Measurements from ENCODE around the gene LIN37.
A peak's percentile ranks its signal among the peaks of the same experiment; 100 is the strongest.
"Not testable (repeated sequence)": the region's sequence is repeated elsewhere in the genome, so short reads cannot be mapped to it uniquely, and the experiment has no call there.

Gene LIN37

DNA sequence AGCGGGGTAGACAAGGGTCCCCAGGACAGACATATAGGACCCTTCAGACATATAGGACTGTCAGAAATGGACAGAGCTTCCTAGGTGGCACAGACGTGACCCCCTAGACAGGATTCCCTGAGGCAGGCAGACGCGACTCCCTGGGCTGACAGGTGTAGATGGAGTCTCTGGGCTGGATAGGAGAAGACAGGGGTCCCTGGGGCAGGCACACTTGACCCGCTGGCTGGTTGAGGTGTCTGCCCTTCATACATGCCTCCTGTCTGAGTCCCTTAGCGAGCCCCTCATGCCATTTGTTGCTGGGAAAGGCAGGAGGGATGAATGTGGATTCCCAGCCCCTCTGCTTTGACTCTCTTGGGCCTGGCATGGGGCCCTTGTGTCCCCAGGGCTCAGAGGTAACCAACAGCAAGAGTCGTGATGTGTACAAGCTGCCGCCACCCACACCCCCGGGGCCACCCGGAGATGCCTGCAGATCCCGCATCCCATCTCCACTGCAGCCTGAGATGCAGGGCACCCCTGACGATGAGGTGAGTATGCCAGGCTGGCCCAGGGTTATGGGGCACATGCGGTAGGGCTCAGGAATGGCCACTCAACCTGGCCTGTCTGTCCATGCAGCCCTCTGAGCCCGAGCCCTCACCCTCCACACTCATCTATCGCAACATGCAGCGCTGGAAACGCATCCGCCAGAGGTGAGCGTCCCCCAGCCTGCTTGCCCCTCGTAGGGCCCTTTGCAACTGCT, 5.4 kb downstream of the LIN37 start:
- DNase-seq (ENCODE audit: low read depth), result no peak

DNA sequence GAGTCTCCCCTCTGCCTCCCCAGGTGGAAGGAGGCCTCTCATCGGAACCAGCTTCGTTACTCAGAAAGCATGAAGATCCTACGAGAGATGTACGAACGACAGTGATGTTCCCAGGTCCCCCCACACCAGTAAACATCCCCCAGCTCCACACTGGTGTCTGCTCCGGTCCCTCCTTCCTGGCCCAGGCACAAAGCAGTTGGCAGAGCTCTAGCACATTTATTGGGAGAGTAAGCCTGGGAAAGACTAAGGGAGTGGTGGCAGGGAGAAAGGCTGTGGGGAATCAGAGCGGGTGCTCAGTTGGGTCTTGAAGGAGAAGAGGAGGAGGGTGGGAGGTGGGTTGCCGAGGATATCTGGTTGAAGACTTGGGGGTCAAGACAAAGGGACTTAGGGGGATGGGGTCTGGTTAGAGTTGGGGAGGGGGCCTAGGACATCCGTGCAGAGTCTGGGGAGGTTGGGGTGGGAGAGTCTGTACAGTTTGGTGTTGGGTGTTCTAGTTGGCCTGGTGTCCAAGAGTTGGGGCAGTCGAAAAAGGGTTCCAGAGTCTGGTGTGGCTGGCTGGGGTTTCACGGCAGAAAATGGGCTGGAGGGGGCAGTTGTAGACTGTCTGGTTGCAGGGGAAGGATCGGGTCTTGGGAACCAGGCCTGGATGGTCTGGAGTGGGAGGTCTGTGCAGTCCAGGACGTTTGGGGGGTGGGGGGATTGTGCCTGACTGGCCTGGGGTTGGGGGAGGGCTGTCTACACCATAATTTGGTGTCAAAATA, 6.2 kb downstream of the LIN37 start:
- no peak for DNase-seq (ENCODE audit: low read depth)

DNA sequence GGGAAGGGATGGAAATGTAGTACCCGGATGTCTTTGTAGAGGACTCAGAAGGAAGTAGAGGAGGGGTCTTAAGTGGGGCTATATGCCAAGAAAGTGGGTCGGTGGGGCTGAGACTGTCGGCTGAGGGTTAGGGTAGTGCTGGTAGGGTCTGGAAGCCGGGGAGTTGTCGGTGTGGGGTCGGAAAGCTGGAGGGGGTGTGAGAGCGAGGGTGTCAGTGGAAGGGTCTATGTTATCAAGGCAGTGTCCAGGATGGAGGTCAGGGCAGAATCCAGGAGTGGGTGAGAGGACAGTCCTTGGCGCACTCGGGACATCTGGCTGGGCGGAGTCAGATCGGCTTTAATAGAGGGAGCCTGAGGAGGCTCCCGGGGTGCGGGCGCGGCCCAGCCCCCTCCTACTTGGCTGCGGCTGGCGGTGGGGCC, 6.8 kb downstream of the LIN37 start:
- no peak for DNase-seq (ENCODE audit: low read depth)

DNA sequence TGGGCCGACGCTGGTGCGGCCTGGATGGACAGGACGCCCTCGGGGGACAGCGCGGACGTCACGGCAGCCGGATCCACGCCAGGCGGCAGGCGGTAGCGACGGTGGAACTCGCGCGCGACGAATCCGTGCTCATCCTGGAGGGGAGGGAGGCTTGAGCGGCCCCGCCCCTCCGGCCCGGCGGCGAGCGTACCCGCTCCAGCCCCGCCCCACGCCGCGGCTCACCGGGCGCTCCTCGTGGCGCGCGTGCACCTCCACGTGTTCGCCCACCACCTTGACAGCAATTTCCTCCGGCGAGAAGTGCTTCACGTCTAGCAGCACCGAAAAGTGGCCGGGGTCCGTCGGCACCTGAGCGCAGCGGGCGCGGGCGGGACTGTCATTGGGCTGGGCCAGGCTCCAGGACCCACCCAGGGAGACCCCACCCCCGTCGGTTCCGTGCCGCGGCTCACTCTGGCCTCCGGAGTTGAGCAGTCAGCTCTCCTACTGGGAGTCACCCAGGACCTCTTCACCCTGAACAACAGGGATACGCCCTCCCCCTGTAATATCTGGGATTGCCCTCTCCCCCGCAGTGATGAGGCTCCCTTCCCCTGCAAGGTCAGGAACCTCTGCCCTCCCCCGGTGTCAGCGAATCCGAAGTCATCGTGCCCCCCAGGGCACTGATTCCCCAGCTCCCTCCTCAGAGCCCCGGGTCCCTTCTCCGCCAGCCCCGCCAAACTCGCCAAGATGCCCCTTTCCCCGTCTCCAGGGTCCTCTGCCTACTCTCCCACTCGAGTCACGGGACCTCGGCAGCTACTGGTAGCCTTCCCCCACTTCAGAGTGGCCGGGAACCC, 7.4 kb downstream of the LIN37 start:
- no peak for DNase-seq (ENCODE audit: low read depth)

DNA sequence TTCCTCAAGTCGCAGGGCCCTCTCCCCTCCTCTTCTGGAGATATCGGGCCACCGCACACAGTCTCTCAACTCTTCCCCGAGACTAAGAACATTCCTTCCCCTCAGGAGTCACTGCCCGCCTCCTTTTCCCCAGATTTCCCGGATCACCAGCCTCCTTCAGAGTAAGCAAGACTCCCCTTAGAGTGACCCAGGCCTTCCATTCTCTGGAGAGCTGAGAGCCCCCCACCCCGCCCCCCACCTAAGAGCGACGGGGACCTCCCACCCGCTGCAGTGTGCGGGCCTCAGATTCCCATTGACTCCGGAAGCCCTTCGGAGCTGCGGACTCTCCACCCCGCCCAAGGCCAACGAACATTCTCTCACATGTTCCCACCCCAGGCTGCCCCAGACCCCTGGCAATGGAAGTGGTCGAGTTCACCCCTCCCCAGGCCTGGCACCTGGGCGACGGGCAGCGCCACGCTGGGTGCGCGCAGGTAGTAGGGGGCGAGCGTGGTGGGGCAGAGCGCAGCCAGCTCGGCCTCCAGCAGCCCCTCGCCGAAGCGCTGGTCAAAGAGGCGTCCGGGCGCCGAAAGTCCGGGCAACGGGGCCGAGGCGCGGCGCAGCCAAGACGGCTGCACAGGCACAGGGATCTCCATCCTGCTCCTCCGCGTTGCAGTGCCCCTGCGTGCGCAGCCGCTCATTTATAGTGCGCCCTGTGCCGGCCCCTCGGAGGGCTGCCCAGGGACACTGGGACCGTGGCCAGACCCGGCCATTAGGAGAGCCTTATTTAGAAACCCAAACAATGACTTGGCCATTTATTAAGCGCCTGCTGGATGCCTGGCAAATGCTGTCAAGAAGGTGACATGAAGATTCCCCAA, 8.2 kb downstream of the LIN37 start, which contains the start of gene HSPB6:
TSS of gene HSPB6 (minus strand) at position 653 of the 854 bp plus-strand sequence. CDS start at position 632, 21 bp downstream.
- DNase-seq (ENCODE audit: low read depth), result no peak

DNA sequence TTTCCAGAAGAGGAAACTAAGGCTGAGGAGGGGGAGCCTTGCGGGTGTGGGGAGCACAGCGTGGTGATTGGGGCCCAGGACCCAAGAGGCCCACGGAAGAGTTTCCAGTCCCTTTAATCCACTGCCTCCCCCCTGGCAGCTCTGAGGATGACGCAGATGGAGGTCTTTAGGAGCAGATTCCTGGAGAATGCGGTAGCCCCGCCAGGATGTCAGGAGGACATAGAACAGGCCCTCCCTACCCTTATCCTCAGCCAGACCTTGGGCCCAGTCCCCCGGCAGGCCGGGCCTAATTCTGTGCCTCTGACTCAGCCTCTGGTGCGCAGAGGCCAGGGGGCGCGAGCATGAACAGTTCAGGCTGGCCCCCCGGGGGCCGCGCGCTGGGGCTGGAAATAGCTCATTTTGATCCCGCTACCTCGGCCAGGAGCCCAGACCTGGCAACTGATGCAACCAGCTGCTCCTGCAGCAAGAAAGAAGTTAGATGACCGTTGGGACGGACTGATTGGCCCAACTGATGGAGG, 8.9 kb downstream of the LIN37 start:
- DNase-seq (ENCODE audit: low read depth), result no peak

DNA sequence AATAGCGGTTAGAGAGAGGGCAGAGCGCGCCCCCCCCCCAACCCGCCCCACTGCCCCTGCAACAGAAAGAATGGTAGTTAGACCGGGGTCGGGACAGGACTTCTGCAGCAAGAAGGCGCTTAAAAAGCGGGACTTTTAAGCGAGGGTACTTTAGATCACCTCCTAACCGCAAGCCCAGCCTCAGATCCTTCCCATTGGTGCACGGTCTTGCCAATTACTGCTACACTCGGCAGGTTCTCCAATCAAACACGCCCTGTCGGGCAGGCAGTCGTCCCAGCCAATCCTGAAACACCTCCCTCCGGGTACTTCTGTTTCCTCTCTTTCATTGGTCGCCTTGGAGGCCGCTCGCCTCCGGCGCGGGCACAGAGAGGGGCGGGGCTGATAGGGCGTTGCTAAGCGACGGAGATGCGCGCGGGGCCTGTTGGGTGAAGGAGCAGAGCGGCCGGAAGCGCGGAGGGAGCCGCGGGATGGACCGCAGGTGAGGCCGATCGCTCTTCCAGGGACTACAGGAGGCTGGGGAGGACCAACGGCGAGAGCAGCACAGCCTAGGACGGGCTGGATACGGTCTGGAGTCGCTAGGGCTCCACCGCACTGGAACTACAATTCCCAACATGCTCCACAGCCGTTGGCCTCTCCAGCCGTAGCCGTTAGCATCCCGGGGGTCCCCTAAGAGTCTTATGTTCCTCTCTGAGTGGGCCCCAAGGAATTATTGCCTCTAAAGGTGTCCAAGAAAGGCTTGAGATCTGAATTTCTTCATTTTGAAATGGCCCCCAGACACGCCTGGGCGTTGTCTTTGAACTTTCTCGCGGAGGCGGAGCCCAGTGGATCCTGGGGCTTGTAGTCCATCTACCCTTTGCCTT, 9.6 kb downstream of the LIN37 start, which contains the start of gene PROSER3:
TSS of gene PROSER3 (plus strand) at position 428 of the 860 bp plus-strand sequence. CDS start at position 468, 40 bp downstream.
- DNase-seq (ENCODE audit: low read depth), result peak; percentile 98

DNA sequence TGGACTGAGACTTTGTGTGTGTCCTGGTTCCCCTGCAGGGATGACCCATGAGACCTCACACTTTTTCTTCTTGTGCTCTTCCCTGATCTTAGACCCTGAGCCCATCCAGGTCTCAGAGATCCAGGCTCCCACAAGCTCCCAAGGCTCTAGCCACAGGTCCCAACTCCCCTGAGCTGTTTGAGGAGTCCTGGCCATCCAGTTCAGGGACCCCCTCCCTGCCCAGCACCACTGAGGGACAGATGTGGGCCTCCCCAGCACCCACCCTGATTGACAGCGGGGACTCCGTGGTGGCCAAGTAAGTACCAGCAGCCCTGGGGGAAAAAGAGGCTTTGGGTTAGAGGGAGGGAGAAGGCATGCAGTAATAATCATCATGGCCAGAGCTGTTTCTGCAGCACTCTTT, 11.3 kb downstream of the LIN37 start:
- no peak for DNase-seq (ENCODE audit: low read depth)

DNA sequence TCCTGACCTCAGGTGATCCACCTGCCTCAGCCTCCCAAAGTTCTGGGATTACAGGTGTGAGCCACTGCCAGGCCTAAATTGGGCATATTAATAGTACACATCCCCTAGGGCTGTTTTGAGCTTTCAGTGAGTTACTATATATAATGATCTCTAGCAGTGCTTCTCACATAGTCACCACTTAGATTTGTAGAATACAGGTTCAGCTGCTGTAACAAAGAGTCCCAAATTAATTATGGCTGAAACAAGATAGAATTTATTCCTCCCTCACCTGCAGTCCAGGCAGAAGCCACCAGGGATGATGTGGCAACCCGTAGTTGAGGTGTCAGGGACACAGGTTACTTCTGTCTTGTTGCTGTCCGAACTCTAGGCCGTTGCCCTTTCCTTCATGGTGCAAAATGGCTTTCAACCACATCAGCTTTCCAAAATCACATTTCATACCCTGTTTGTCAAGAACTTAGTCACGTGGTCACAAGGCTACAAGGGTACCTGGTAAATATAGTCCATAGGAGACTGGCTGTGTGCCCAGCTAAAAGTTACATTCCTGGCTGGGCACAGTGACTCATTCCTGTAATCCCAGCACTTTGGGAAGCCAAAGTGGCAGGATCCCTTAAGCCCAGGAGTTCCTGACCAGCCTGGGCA, 12.5 kb downstream of the LIN37 start:
- DNase-seq (ENCODE audit: low read depth), result no peak

DNA sequence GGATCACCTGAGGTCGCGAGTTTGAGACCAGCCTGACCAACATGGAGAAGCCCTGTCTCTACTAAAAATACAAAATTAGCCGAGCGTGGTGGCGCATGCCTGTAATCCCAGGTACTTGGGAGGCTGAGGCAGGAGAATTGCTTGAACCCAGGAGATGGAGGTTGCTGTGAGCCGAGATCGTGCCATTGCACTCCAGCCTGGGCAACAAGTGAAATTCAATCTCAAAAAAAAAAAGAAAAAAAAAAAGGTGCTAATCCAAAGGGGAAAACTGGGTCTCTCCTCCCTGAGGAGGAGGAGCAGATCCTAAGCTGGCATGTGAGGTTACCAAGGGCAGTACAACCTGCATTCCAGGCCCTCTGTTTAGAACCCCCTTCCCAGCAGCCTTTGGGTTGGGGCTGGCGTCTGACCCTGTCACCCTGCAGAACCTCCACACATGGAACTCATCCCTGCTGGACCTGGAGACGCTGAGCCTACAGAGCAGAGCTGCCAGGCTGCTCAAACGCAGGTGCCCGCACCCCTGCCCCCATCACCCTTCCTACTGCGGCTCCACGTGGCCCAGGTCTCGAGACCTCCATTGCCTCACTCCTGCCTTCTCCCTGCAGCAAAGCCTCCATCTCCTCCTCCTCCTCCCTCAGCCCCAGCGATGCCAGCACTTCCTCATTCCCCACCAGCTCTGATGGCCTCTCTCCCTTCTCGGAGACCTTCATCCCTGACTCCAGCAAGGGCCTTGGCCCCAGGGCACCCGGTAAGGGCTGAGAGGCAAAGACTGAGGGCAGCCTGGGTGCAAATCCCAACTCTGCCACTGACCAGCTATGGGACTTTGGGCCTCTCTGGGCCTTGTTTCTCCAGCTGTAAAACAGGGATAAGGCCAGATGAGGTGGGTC, 16.3 kb downstream of the LIN37 start:
- DNase-seq (ENCODE audit: low read depth), result no peak

DNA sequence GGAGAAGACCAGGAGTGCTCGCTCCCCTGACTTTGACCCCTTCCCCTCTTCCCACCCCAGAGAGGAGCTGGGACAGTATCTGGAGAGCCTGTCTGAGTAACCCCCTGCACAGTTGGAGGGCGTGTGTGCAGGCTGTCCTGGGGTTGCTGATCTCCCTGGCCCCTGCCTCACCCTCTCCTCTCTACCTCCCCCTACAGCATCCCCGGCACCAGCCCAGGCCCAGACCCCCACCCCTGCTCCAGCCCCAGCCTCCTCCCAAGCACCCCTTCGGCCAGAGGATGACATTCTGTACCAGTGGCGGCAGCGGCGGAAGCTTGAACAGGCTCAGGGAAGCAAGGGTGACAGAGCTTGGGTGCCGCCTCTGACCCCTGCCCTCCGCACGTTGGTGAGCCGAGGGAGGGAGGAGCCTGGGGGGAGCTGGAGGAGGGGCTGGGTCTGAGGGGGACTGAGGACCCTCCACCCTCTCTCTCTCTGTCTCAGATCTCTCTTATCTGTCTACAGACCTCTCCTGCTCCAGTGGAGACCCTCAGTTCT, 18.3 kb downstream of the LIN37 start:
- DNase-seq (ENCODE audit: low read depth), result no peak

DNA sequence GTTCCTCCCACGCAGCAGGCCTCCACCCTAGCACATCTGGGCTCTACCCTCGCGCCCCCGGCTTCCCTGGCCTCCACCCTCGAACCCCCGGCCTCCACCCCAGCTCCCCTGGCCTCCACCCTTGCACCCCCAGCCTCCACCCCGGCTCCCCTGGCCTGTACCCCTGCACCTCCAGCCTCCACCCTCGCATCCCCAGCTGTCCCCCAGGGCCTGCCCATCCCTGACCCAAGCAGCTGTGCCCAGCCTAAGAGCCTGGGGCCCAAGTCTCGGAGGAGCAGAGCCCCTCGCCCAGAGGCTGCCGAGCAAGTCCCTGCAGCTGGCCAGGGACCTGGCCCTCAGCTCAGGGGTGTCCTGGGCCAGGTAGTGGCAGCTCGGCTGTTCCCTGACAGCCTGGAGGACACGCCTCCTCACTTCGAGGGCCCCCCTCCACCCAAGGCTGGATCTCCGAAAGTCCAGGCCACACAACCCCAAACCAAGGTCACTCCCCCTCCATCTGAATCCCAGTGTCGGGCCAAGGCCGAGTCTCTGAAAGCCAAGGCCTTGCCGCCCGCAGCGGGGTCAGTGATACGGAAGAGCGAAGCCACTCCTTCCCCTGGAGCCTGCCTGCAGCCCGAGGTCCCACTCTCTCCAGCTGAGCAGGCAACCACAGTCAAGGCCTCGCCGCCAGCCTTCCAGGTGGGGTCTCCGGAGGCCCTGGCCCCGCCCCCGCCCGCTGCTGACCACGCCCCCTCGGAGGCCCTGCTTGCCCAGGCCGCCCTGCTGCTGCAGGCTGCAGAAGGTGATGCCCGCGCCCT, 19.1 kb downstream of the LIN37 start:
- DNase-seq (ENCODE audit: low read depth), result no peak

DNA sequence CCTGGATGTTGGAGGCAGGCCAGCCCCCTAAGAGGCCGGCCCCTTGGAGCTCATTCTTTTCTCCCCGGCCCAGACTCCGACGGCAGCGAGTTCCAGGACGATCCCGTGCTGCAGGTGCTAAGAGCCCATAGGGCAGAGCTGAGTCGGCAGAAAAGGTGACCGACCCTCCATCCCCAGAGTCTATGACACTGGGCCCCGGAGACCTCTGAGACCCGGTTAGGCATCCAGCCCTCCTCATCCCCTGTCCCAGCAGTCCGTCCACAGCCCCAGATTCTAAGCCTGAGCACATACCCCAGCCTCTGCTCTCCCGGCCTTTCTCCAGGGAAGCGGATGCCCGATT, 19.7 kb downstream of the LIN37 start:
- DNase-seq (ENCODE audit: low read depth), result no peak

DNA sequence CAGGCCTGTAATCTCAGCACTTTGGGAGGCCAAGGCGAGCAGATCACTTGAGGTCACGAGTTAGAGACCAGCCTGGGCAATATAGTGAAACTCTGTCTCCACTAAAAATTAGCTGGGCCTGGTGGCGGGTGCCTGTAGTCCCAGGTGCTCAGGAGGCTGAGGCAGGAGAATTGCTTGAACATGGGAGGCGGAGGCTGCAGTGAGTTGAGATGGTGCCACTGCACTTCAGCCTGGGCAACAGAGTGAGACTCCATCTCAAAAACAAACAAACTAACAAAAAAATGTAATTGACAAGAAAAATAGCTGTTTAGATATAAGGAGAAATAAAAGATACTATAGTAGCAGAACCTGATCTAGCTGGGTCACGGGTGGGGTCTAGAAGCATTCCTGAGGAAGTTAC, 24.0 kb downstream of the LIN37 start:
- not testable (repeated sequence) for DNase-seq (ENCODE audit: low read depth)

DNA sequence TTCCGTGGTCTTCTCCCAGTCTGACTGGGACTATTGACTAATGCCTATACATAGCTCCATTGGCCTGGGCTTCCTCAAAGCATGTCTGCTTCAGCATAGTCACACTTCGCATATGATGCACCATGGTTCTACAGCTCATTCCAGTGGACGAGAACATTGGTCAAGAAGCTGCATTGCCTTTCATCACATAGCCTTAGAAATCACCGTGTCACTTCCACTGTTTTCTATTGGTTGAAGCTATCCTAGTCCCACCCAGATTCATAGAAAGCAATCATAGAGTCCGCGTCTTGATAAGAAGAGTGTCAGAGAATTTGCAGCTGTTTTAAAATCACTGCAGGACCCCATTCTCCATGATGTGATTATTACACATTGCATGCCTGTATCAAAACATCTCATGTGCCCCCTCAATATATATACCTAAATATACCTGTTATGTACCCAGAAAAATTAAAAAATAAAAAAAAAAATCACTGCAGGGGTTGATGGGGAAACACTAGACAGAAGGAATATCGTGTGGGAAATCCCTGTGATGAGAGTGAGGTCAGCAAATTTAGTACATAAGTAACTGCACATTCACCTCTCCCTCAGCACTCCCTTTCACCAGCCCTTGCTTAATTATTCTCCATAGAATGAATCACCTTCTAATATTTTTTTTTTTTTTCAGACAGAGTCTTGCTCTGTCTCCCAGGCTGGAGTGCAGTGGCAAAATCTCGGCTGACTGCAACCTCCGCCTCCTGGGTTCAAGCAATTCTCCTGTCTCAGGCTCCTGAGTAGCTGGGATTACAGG, 24.8 kb downstream of the LIN37 start:
- DNase-seq (ENCODE audit: low read depth), result no peak

DNA sequence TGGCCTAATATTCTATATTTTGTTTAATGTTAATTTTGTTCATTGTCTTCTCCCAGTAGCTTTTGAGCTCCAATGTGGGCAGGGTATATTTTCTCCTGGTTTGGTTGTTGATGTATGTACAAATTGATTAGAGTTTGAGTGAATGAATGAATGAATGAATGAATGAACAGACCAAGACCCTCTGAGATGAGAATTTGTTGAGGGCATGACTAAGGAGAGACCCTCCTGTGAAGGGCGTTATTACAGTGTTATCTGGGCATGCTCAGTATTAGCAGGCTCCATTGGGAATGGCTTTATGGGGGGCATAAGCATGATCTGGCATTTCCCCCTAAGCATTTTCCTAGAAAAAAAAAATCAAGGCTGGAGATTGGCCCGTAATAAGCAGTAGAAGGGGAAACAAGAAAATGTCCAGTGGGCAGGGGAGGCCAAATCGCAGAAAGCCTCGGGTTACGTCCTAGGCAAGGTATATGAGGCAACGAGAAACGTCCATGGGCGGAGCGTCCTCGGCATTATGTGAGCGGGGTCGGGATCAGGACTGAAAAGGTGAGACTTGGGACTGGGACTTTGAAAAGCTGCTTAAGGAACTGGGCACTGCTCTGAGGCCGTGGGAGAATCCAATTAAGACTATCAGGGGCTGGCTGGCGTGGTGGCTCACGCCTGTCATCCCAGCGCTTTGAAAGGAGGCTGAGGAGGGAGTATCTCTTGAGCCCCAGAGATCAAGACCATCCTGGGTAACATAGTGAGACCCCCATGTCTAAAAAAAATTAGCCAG, 26.1 kb downstream of the LIN37 start:
- no peak for DNase-seq (ENCODE audit: low read depth)

DNA sequence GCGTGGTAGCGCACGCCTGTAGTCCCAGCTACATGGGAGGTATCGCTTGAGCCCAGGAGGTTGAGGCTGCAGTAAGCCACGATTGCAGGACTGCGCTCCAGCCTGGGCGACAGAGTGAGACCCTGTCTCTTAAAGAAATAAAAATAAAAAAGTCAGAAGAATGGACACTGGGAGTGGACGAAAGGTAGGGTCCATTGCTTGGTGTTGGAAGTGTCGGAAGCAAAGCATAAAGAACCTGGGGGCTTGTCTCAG, 26.6 kb downstream of the LIN37 start:
- no peak for DNase-seq (ENCODE audit: low read depth)

All from CMK (cell line).